Activated T-cell treated with anti-CD3 and anti-CD28 coated beads, Interleukin-2, amount 50 U/mL, for 1 hour (primary cell): ENCODE measurements around the gene GALNT8.
"Not testable (repeated sequence)": the region's sequence is repeated elsewhere in the genome, so short reads cannot be mapped to it uniquely, and the experiment has no call there.

Source experiments
- DNase-seq: peaks from one replicate; pipeline ENCODE4 v3.0.0-alpha.2; 2020

GALNT8 gene

GRCh38 chr12:4744709-4745108 lies 24.5 kb downstream of the GALNT8 start:
- DNase-seq, result no peak

- DNase-seq, result no peak
Observed at GRCh38 chr12:4745249-4745648, 25.0 kb downstream of the GALNT8 start.

DNA sequence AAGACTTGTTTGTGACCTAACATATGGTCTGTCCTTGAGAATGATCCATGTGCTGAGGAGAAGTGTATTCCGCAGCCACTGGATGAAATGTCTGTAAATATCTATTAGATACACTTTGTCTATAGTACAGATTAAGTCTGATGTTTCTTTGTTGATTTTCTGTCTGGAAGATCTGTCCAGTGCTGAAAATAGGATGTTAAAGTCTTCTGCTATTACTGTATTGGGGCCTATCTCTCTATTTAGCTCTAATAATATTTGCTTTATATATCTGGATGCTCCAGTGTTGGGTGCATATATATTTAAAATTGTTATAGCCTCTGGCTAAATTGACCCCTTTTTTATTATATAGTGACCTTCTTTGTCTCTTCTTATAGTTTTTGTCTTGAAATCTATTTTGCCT lies 31.5 kb downstream of the GALNT8 start:
- not testable (repeated sequence) for DNase-seq

GRCh38 chr12:4762773-4763172 lies 42.6 kb downstream of the GALNT8 start:
- no peak for DNase-seq

DNA sequence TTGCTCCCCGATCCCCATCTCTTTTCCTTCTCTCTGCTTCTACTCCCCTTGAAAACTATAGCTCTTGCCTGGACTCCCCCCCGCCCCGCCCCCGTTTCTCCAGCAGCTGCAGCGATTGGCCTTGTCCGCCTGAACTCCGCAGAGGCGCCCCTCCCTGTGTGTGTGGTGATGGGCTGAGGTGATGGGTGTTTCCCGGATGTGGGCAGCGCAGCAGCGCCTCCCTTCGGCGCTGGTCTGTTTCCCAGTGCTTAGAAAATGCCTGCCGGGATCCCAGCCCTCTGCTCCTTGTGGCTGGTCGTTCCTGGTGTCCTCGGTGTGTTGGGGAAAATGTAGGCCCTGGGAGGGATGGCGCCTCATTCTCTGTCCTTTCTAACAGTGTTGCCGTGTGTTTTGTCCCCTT lies 43.3 kb downstream of the GALNT8 start:
- DNase-seq, result no peak

DNA sequence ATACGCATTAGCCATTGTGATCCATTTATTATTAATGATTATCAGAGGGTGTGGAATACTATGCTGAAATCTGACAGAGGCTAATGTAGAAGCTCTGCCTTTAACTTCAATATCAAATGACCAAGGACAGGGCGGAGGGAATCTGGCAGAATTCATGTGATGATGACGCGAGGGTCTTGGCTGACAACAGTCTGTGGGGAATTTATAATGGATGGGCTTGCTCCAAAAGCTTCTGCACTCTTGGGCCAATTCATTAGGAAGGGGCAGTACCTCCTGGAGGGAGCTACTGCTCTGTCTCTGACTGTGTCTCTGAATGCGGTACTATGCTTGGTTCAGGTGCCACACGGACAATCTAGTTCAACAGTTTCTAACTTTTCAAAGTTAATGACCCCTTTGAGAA lies 46.2 kb downstream of the GALNT8 start:
- no peak for DNase-seq

GRCh38 chr12:4767186-4767585 lies 47.0 kb downstream of the GALNT8 start:
- no peak for DNase-seq

DNA sequence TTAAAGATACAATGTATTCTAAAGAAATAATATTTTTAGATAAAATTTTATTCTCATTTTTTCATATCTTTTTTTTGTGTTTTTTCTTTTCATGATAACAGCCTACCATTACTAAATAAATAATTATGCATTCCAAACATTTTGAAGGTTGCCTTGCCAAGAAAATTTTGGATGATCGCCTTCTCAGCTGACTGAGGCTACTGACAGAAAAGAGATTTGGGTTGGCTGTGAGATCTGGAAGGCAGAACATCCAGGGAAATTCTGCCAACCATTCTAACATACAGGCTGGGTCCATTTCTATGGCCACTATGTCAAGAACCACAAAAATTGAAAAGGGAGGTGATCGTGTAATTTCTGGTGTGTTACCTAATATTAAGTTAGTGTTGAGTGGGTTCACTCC lies 48.1 kb downstream of the GALNT8 start:
- no peak for DNase-seq

DNA sequence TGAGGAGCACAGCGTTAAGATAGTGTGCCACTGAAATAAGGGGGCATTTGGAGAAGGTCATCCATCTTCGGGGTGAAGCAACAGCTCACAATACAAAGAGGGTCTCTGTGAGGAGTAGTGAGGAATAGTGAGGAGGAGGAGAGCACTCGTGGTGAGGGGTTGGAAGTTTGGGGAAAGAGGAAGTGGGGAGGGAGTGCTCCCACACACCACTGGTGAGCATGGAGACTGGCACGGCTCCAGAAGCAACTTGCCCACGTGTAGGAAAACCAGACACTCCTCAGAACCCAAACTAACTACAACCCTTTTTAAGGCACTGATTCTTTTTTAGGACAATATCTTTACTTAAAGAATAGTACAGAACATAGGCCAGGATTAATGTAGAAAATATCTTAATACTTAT lies 48.9 kb downstream of the GALNT8 start:
- DNase-seq, result no peak

DNA sequence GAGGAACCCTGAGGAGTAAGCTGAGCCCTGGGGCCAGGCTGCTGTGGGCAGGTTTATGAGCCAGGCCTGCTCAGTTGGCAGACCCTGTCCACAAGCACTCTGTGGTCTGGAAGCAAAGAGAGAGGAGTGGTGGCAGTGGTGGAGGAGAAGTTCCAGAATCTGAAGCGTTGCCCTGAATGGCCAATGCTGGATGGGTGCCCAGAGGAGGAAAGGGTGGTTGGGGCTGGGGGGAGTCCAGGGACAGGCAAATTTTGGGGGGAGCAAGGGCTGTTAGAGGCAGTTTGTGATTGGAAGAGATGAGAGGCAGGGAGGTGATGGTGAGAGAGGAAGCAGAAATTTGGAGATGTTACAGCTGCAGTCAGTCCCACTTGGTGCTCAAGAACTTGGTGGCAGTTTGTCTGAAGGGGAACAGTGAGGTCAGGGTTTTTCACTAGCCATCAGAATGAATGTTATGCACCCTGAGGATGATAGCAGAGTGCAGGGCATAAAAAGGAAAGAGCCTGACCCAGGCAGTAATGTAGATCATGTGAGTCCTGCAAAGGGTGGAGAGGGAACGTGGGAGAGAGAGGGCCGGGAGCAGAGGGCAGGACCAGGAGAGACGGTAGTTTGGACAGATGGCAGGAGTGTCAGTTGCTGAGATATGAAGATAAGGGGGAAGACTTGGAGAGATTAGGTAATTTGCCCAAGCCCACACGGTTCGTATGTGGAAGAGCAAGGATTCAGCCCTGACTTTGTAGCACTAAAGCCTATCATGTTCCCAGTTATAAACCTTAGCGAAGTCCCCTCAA lies 51.2 kb downstream of the GALNT8 start:
- no peak for DNase-seq

GRCh38 chr12:4771960-4772566 lies 51.9 kb downstream of the GALNT8 start:
- no peak for DNase-seq

DNA sequence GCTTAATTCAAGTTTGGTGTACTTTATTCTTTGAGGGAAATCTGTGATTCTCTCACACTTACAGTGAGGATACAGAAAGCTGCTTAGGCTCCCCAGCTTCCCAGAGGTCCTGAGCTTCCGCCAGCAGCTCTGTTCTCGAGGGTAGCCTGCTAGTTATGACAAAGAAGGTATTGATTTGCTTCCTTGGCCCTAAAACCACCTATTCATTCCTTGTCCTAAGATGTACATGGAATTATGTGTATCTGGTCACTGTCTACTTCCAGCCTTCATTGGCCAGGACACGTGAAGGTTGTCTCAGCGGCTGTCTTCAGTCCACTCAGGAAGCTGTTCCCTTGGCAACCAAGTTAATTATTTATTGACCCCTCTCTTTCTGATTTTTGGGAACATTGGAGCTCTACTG lies 55.7 kb downstream of the GALNT8 start:
- no peak for DNase-seq

GRCh38 chr12:4779749-4780148 lies 59.5 kb downstream of the GALNT8 start:
- no peak for DNase-seq

- DNase-seq, result no peak
Observed at GRCh38 chr12:4780641-4781611, 60.7 kb downstream of the GALNT8 start.

- no peak for DNase-seq
Observed at GRCh38 chr12:4784404-4785054, 64.3 kb downstream of the GALNT8 start.

DNA sequence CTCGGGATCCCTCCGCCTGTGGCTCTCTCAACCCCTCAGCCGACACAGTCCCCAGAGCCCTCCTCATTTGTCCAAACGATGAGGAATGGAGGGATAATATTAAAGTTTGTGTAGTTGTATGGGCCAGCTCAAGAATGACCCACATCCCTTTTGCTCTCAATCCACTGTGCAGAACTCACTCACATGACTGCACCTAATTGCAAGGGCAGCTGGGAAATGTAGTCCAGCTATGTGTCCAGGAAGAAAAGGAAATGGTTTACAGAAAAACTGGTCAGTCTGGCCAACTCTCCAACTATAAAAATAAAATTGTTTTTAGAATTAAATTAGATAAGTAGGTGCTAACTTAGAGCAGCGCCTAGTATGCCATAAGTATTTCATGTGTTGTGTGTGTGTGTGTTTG lies 66.6 kb downstream of the GALNT8 start:
- DNase-seq, result no peak

DNA sequence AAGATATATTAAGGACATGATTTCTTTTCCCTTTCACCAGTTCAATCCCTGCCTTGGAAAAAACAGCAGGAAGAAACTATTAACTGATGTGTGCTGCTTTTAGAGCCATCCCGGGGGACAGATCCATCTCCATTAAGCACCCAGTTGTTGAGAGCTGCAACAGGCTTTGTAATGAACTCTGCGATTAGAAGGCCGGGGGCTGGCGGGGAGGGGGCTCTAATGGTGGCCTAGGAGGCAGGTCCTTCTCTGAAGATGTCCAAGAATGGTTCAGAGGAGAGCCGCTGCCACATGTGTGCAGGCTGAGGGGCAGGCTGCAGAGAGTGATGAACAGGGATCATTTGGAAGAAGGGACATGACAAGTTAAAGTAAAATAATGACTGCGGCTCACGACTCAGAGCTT lies 67.8 kb downstream of the GALNT8 start:
- no peak for DNase-seq

DNA sequence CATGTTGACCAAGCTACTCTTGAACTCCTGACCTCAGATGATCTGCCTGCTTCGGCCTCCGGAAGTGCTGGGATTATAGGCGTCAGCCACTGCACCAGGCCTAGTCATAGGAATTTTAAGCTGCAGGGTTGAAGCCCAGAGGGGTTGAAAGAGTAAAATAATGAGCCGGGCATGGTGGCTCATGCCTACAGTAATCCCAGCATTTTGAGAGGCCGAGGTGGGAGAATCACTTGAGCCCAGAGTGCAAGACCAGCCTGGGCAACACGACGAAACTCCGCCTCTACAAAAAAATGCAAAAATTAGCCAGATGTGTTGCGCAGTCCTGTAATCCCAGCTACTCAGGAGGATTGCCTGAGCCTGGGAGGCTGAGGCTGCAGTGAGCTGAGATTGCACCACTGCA lies 69.6 kb downstream of the GALNT8 start:
- no peak for DNase-seq

GRCh38 chr12:4791497-4791896 lies 71.3 kb downstream of the GALNT8 start:
- no peak for DNase-seq

- DNase-seq, result no peak
Observed at GRCh38 chr12:4794491-4794890, 74.3 kb downstream of the GALNT8 start.

DNA sequence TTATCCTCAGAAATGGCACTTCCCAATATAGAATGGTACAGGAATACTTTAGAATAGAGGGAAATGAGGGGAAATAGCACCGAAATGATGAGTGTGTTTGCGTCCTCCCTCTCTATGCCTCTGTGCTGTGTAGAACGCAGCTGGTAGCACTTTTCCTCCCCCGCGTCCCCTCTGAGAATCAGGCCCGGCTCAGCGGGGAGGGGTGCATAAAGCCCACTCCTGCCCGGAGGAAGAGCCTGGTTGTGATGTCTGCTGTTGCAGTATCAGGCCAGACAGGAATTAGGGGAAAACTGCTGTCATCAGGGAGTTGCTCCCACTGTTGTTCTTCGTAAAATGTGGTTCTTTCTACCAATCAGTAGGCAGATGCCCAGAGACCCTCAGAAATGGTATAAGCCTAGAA lies 76.0 kb downstream of the GALNT8 start:
- DNase-seq, result no peak

DNA sequence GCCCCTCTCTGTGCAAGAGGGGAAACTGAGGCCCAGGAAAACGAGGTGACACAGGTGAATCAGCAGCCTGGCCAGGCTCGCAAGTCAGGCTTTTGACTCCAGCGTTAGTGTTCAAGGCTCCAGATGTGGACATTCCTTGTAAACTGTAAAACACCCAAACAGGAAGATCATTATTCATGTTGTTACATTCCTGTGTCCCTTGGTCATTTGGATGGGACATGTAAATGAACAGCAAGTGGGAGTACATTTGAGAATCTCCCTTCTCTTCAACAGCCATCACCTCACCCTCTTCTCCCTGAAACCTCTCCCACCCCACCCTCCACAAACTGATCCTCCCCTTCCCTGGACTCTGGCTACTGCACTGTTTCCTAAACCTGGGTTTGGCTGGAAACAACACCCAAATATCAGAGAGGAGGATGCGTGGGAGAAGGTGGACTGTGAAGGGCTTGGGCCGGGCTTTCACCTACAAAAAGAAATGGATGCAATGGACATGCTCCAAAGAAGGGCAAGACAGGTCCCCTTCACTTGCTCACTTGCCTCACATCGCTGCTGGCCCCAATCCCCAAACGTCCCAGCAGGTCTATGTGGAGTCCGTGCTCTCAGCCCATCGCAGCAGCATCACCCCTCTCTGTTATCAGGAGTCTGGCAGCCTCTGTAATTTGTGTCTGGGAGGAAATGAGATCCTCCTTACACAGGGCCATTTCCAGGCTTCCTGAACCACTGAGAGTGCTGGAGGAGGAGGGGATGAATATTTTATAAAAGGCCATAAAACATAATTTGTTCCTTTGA lies 76.7 kb downstream of the GALNT8 start:
- DNase-seq, result no peak
